Measurements from ENCODE around the gene PHC1.

DNA sequence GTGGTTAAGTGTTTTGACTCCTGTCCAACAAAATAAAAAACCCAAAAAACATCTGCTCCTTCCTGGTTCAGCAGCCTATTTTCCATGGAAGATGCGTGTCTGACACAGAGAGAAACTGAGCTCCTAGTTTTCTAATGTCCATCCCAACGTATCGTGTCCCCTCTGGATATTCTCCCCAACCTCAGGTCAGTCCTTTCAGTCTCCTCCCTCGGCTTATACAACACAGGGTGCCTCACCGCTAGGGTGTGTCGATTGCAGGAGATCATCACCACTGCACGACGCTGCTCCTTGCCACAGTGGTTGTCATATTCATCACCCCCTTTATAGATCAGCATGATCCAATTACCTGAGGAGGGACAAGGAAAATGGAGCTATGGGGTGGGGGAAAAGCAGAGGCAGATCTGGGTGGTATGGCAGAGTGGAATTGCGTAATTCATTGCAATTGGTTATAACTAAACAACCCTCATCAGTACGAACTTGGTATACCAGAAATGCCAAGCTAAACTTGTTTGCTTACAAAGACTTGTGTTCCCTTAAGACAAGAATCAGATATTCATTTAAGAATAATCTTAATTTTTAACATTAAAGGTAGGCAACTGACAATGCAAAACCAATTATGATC is 29.4 kb downstream of the PHC1 start:
- no peak for TF ChIP-seq CTCF (conservative IDR thresholded peaks at IDR 0.05)
- TF ChIP-seq ZFX (IDR thresholded peaks at IDR 0.05) = no peak
